ENCODE measurements around the gene PDYN.

PDYN gene

DNA sequence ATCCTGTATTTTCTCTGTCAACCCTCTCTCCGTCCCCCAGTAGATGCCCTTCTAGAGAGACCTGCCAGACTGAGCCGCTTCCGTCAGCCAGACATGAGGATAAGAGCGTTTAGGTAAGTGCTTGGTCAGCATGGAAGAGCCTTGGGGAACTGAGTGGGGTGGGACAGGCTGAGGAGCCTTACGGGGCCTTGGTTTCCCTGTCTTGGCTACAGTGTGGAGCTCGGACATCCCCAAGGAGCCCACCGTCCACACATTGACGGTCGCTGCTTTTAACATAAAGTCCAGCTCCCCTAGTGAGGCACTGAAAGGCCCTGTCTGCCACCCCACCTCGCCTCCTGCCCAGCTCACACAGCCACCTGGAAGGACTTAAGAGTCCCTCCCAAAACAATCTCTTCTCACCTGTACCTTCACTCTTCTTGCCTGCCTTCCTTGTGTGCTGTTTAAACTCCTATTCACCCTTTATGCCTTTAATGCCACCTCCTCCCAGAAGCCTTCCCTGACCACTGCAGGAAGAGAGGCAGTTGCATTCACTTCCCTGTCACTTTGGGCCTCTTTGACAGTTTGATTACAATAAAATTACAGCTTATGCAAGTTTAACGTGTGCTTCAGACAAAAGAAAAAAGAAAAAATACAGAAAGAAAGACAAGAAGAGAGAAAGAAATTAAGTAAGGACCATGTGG, 42.3 kb downstream of the PDYN start:
- no peak for DNase-seq (ENCODE audit: low read depth)

DNA sequence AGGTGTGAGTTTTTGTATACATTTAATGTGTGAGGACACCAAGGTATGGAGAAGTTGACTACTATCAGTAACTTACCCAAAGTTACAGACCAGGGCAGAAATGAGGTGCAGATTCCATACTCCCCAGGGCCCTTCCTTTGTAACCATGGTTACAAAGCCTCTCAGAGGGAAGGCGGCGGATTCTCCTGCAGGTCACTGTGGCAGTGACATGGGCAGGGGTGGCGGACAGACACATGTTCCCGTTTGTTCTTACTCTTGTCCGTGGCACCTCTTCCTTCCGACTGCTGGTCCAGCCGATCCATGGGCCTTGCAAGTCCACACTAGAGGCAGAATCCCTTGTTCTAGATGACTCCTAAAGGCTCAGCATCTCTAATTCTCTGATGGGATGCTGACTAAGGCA, 43.0 kb downstream of the PDYN start:
- no peak for DNase-seq (ENCODE audit: low read depth)

DNA sequence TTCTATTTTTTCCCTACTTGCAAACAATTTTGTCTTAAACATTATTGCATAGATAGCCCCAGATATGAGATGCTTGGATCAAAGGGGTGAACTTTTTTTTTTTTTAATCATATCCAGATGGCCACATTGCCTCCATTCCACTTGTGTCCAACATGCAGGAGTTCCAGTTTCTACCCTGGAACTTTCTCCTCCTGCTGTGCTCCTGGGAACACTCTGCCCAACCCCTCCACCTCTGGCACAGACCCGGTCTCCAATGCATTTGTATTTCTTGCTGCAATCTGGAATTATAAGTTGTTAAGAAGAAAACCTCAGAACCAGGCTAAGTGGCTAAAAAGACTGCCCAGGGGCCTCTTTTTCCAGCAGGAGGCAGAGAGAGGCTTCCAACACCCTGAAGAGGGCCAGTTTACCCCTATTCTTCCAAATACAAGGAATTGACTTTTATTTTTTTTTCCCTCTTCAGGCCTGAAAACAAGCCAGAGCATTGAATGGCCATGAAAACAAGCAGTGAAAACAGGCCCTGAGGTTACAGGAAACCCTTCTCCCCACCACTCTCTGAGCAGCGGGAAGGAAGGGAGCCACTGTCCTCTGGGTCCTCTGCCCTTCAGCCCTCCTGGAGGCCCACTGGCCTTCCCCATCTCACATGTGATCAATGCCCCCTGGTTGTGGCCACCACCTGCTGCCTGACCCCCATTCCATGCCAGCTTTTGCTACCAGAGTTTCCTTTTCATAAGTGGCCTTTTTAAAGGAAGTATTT, 44.3 kb downstream of the PDYN start:
- no peak for DNase-seq (ENCODE audit: low read depth)

DNA sequence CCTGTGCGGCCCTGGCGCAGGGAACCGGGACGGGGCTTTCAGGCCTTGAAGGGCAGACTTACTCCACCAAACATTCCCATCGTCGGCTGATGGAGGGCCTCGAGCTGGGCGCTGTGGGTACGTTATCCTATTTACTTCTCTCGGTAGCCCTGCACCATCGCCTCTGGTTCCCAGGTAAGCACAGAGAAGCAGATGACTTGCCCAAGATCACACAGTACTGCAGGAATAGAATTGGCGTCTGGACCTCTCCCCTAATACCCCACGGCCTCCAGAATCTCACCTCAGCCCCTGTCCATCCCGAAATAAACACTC, 46.4 kb downstream of the PDYN start:
- no peak for DNase-seq (ENCODE audit: low read depth)

DNA sequence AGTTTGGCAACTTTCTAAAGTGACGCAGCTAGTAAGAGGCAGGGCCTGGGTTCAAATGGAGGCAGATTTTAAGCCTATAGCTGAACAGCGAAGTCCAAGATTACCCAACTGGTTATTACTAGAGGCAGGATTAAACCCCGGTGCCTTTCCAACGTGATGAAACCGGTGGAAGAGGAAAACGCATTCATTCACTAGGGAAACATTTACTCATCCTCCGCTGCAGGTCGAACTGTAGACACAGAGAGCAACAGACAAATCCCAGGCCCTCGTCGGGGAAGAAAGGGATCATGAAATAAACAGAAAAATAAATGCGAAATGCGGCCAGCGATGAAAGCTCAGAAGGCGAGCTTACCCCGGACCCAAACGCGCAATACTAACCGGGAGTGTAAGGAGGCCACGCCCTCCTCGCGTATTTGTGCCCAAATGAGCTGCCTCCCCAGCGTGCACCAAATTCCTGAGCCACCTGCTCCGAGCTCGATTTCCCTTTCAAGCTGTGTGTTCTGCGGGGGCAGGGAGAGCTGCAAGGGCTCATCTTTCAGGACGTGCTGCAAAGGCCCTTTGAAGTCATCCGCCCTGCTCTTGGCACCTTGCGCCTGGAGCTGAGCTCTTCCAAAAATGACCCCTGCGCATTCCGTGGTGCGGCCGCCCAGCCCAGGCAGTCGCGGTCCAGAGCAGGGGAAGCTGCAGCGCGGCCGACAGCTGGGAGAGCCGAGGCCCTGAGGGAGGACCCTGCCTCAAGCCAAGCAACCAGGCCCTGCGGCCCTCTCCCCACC, 46.9 kb downstream of the PDYN start:
- no peak for DNase-seq (ENCODE audit: low read depth)

DNA sequence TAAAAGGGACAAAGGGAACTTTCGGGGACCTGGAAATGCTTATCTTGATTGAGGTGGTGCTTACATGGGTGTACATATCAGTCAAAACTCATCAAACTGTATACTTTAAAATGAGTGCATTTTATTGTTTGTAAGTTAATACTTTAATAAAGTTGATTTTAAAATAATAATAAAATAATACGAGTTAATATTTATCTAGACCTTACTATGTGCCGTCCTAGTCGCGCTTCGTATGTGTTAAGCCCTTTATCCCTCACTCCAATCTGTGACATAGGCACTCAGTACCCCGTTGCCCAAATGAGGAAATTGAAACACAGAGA, 47.5 kb downstream of the PDYN start:
- no peak for DNase-seq (ENCODE audit: low read depth)

DNA sequence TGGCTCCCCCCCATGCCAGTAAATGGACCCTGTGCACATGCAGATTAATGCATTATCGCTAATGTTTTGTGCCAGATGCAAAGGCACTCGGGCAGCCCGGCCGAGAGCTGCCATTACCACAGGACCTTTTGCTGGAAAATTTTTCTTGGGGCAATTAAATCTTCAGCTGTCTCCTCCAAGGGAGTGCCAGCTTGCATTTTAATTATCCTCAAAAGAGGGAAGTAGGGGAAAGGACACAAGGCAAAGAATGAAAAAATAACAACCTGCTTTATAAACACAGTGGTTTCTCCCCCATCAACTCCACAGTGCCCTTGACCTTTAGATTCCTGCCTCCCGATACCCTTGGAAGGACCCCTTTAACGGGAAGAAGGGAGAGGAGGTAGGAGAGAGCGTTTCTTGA, 48.2 kb downstream of the PDYN start:
- DNase-seq (ENCODE audit: low read depth), result no peak

DNA sequence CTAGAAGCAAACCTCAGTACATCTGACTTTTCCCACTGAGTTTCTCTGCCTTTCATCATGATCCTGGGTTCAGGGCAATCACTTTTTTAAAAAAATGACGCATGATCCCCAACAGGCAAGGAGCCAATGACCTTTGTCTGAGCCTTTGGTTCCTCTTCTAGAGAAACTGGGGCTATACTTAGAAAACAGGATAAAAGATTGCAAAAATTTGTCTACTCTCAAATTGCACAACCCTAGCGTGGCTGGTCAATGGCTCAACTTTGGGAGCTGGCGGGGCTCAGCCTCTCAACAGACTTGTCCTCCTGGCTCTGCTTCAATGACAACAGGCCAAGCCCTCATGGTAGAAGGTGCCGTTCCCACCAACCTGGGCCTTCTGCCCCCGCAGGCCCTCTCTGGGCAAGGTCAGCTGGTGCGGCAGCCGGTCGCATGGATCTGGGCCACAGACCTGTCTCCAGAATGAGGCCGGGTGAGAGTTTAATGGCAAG, 48.7 kb downstream of the PDYN start:
- DNase-seq (ENCODE audit: low read depth), result no peak

DNA sequence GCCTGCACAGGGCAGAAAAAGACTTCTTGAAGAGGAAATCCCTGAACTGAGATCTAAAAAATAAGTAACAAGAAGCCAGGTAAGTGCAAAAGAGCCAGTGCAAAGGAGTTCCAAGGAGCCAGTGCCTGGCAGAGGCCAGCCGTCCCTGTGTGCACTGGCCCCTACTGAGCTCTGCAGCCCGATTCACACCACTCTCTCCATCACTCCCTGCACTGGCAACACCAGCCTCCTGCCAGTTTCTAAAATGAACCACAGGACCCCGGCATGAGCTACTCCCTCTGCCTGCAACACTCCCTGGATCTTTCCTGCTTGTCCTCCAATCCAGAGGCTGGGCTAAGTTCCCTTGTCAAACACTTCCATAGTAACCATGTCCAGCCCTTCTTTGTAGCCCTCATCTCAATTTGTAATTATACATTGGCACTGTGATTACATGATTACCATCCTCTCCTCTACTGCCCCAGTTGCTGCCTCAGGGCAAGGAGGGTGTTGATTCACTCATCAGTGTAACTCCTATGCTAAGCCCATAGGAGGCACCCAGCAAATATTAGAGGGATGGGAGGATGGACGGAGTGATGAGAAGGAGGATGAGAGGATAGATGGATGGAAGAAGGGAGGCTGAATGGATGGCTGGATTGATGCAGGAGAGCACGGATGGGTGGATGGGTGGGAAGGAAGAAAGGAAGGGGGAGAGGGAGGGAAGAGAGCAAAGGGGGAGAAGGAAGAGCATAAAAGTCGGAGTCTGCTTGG, 49.3 kb downstream of the PDYN start:
- DNase-seq (ENCODE audit: low read depth), result no peak

DNA sequence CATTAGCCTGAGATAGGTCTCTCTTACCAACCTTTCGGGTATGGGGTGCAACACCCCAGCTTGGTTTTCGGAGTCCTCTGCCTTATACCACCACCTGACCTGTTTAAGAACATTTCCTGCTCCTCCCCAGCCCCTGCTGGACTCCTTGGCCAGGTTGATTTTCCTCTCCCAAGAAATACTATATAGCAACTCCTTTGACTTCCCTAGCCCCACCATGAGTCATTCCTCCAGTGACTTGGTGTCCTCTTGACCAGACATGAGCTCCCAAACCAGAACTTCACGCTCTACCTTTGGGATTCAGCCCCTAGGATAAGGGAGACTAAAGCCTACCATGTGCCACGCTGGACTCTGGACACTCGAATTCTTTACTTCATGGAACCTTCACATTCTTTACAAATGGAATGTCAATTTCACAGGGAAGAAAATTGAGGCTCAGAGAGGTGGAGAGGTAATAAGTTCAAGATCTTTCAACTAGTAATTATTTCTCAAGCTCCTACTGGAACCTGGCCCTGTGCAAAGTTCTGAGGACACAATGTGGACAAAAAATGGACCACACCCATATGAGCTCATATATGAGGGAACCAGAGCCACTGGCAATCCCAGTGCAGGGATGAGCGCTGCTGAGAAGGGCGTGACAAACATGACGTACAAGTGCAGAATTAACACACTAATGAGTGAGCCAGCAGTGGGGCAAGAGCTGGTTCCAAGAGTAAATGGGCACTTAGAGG, 50.4 kb downstream of the PDYN start:
- DNase-seq (ENCODE audit: low read depth), result no peak

DNA sequence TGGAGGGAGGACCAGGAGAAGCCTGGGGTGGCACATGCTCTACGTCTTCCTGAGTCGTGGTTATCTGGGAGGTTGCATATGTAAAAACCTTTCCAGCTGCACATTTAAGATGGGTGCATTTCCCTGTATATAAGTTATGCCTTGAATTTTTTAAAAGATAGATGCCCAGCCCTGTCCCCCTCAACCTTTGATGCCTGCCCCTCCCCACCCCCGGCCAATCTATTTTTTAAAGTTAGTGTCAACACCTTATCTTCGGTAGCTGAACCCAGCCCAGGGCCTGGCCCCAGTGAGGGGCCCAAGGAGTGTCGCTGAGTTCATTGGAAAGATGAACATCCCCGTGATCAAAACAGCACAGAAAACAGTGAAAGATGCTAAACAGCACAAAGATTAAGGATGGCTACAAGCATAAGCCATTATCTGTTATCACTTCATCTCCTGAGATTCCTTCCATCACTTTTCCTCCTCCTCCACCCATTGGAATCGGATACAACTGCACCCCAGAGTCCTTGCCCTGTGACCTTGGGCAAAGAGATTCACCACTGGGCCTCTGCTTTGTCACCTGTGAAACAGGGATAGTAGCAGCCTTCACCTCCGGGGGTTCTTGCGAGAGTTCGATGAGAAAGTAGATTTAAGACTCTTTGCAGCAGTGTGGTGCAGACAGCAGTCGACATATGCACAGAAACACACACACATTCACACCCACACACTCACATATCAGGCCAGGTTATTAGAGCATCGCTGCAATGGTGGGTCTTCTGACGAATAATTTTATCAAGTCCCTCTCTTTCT, 51.2 kb downstream of the PDYN start:
- no peak for DNase-seq (ENCODE audit: low read depth)

DNA sequence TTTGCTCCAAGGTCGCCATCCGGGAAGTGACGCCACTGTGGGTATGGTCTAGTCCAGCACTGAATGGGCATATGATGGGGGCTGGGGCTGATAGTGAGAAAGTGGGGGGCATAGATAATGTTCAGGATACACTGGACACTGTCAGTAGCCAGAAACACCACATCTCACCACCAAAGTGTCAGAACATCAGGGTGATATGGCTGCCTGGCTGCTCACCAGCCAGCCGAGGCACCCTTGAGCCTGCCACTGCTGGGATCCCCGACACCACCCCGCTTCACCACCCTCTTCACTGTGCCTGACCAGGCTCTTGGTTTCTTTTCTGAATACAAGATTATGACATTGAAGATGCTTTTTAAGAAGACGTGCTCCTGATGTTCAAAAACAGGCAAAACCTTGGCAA, 51.8 kb downstream of the PDYN start:
- DNase-seq (ENCODE audit: low read depth), result no peak

DNA sequence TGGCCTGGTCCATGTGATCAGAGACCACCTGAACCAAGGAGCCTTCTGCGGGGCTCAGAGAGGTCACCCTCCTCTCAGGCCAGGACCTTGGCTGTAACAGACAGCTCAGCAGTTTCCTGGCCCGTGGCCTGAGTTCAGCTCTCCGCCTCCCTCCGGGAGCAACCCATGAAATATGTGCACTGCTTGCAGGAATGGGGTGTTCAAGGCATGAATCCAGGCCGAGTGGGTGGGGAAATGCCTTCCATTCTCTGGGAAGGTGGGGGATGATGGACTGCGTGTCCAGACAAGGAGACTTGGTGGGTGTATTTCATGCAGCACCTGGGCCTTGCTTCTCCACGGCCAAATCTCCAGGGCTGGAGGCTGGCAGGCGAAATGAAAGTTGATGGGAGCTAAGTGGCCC, 52.6 kb downstream of the PDYN start:
- no peak for DNase-seq (ENCODE audit: low read depth)

DNA sequence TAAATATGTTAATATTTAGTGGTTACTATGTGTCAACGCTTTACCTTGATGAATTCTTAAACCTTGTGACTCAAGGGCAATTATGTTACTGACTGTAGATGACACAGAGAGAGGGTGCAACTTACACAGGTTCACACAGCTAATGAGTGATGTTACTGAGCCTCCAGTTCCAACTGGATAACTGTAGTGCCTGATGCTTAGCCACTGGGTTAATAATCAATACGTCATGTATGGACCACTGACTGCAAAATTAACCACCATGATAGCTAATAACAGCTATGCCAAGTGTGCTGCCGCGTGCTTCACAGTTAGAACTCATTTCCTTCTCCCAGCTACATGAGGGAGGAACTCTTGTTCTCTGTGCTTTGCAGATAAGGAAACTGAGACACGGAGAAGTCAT, 53.3 kb downstream of the PDYN start:
- DNase-seq (ENCODE audit: low read depth), result no peak

DNA sequence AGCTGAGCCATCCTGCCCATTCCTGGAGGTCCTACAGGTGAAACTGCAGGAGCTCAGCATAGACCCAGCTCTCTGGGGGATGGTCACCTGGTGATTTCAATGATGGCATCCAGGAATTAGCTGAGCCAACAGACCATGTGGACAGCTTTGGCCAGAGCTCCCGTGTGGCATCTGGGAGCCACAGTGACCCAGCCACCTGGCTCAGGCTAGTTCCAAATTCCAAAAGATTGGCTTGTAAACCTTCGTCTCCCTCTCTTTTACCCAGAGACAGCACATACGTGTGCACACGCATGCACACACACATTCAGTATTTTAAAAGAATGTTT, 54.6 kb downstream of the PDYN start:
- no peak for DNase-seq (ENCODE audit: low read depth)

DNA sequence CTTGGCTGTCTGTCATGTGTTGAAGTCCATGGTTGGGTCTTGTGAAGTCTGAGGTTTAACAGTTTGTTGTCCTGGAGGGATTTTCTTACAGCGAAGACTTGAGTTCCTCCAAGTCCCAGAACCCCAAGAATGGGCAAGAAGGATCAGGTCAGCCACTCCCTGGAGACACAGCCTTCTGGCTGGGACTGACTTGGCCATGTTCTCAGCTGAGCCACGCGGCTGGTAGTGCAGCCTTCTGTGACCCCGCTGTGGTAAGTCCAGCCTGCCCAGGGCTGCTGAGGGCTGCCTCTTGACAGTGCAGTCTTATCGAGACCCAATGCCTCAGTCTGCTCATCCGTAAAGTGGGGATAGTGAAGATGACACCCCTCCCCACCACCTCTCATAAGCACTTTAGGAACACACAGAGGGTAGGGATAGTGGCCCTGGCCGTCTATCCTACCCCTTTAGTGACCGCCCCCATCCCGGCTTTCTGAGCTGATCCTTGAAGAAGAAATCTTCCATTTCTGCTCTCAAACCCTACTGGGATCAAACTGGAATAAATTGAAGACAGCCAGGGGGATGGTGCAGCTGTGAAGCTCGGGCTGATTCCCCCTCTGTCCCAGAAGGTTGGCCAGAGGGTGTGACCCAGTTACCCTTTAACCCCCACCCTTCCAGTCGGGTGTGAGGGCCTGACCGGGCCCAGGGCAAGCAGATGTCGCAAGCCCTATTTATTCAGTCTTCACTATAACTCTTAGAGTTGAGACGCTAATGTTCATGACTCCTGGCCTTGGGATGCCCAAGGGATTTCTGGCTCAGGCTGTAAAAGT, 55.2 kb downstream of the PDYN start:
- no peak for DNase-seq (ENCODE audit: low read depth)

DNA sequence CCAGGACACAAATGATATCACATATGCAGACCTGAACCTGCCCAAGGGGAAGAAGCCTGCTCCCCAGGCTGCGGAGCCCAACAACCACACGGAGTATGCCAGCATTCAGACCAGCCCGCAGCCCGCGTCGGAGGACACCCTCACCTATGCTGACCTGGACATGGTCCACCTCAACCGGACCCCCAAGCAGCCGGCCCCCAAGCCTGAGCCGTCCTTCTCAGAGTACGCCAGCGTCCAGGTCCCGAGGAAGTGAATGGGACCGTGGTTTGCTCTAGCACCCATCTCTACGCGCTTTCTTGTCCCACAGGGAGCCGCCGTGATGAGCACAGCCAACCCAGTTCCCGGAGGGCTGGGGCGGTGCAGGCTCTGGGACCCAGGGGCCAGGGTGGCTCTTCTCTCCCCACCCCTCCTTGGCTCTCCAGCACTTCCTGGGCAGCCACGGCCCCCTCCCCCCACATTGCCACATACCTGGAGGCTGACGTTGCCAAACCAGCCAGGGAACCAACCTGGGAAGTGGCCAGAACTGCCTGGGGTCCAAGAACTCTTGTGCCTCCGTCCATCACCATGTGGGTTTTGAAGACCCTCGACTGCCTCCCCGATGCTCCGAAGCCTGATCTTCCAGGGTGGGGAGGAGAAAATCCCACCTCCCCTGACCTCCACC, 56.4 kb downstream of the PDYN start:
- DNase-seq (ENCODE audit: low read depth), result no peak

DNA sequence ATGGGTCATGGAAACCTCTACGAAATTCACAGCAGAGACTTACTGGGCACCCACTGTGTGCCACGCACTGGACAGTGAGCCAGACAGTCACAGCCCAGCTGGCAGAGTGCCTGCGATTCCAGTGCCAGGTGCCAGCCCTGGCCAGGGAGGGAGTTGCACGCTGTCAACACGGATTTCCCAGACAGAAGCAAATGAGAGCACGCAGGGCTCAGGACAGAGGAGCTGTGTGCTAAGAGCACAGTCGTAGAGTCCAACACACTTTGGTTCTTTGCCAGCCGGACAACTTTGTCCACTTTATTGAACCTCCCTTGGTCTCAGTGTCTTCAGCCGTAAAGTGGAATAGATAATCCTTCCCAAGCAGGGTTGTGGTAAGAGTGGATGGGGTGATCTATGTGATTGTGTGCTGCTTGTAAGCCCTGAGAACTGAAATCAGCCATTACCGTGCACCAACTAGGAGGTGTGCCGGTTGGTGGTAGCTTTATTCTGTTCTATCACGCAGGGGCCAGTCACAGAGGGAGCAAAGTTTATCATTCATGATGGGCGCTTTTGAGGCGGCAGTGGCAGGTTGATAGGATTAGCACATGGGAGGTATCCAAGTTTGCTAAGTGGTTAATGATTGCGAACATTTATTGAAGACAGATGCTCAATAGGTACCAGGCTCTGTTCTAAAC, 58.0 kb downstream of the PDYN start:
- no peak for DNase-seq (ENCODE audit: low read depth)
